Caco-2 (cell line): ENCODE measurements around the gene WDFY4. TPM values are rescaled to one million over a fixed set of nuclear protein-coding genes. Genes with fewer than 3 reads are reported as not detected.

Experiments
- BruUV-seq: library from RNA; stranded (reverse); fragments of 400-500 nt; replicated peaks from 2 replicates; lab custom pipeline; 2021; lab: Mats Ljungman, UMichigan
- CTCF ChIA-PET: fragments of 300-600 bp; sonication (Branson Sonifier 250); formaldehyde crosslinking; loops from one replicate; lab custom pipeline; 2022; ENCODE audit warnings: antibody characterized with exemption; lab: Charles Lee
- POLR2A ChIA-PET: fragments of 300-600 bp; sonication (Branson Sonifier 250); formaldehyde crosslinking; loops from one replicate; lab custom pipeline; 2022; ENCODE audit warnings: antibody characterized with exemption; lab: Charles Lee
- DNase-seq, 2 experiments: peaks; one replicate each; pipeline versions ENCODE4 v3.0.0 to v3.0.0-alpha.2; 2020 to 2022
- H3K27me3 ChIP-seq: replicated peaks from 2 replicates; pipeline ENCODE4 v1.6.0; 2011; ENCODE audit warnings: low read length; ENCODE audit not compliant: control insufficient read depth, insufficient read depth
- H3K36me3 ChIP-seq: 2 replicates; pipeline ENCODE4 v1.5.1; 2011; ENCODE audit warnings: low read length; ENCODE audit not compliant: control insufficient read depth, insufficient read depth
- H3K4me1 ChIP-seq: fragments of 250-450 bp; sonication (Bioruptor Pico); 2 replicates; pipeline ENCODE4 v1.5.1; 2020; ENCODE audit warnings: mild to moderate bottlenecking
- H3K4me3 ChIP-seq: 2 replicates; pipeline ENCODE4 v1.5.1; 2011; ENCODE audit warnings: low read depth, mild to moderate bottlenecking, control low read depth, low read length
- H3K9me3 ChIP-seq: fragments of 250-450 bp; sonication (Bioruptor Pico); 2 replicates; pipeline ENCODE4 v1.5.1; 2020; ENCODE audit warnings: mild to moderate bottlenecking, moderate library complexity
- H3K27ac Mint-ChIP-seq: one replicate; pipeline ENCODE4 v1.8.0; 2022; ENCODE audit warnings: mixed read lengths; ENCODE audit not compliant: unreplicated experiment
- H3K27me3 Mint-ChIP-seq: one replicate; pipeline ENCODE4 v1.8.0; 2022; ENCODE audit warnings: mixed read lengths; ENCODE audit not compliant: insufficient read depth, unreplicated experiment
- H3K36me3 Mint-ChIP-seq: one replicate; pipeline ENCODE4 v1.8.0; 2022; ENCODE audit warnings: mild to moderate bottlenecking, mixed read lengths; ENCODE audit not compliant: insufficient read depth, unreplicated experiment
- H3K4me1 Mint-ChIP-seq: one replicate; pipeline ENCODE4 v1.8.0; 2022; ENCODE audit warnings: low read depth, mixed read lengths; ENCODE audit not compliant: unreplicated experiment
- H3K4me3 Mint-ChIP-seq: one replicate; pipeline ENCODE4 v1.8.0; 2022; ENCODE audit warnings: mild to moderate bottlenecking, moderate library complexity, mixed read lengths; ENCODE audit not compliant: unreplicated experiment
- H3K9me3 Mint-ChIP-seq: one replicate; pipeline ENCODE4 v1.8.0; 2022; ENCODE audit warnings: mixed read lengths; ENCODE audit not compliant: unreplicated experiment
- CTCF ChIP-seq, 2 experiments: fragments of 200-600 bp in 1 of 2; IDR thresholded peaks; 1 replicate in 1 of 2; 2 replicates in 1 of 2; pipeline versions ENCODE4 v1.5.1 to v1.8.0; 2011 to 2022; ENCODE audit warnings: antibody characterized with exemption in 1 of 2, control low read depth in 1 of 2, inconsistent platforms in 1 of 2, low read depth in 1 of 2, low read length in 1 of 2, mild to moderate bottlenecking in 1 of 2, moderate library complexity in 1 of 2; ENCODE audit not compliant: insufficient read depth in 1 of 2, severe bottlenecking in 1 of 2, unreplicated experiment in 1 of 2
- intact Hi-C: fragments of 100-400 bp; cut with micrococcal nuclease; formaldehyde crosslinking; loops from one replicate; pipeline ENCODE4 v1.10.0; 2022; ENCODE audit not compliant: unreplicated experiment
- total RNA-seq: library from RNA; stranded (reverse); gene quantifications from 2 replicates; pipeline ENCODE4 v1.2.3, GENCODE V29; 2022

Gene WDFY4
- total RNA-seq, 1 experiment from 2014 or later = not detected

DNA sequence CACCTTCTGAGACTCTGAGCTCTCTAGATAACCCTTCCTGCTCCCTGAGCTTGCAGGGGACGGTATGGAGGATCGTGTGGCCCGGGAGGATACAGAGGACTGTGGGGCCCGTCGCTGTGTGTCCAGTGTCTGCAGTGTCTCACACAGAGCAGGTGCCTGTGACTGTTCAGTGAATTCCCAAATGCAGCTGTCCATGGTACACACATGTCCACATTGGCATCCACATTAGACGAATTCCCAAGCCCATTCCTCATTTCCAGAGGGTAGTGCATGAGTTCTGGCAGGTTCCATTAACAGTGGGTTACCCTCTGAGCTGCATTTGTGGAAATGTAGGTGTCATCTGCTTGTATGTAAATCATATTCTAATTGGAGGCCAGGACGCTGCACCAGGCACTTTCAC, 39.5 kb downstream of the WDFY4 start:
- Mint-ChIP-seq H3K27me3 (peaks cover 25% of the 10 kb centered on the region), H3K9me3 (no peaks in the 10 kb centered on the region), H3K36me3 (no peaks in the 10 kb centered on the region), H3K27ac (no peak overlapping the region), H3K4me3 (no peak overlapping the region), H3K4me1 (no peaks in the 10 kb centered on the region)
- no peak overlapping the region for H3K4me3 ChIP-seq
- no peak for TF ChIP-seq CTCF (IDR thresholded peaks at IDR 0.05; ENCODE audit: insufficient read depth in 1 of 2, low read depth in 1 of 2, low read length in 1 of 2, severe bottlenecking in 1 of 2, unreplicated experiment in 1 of 2)
- H3K36me3 ChIP-seq = no peaks in the 10 kb centered on the region
- intact Hi-C loops = no loop called here
- POLR2A ChIA-PET = no interaction called here
- peaks cover 9% of the 10 kb centered on the region; the same call in 1 of the 2 replicates for H3K4me1 ChIP-seq
- no peak for DNase-seq
- CTCF ChIA-PET = interaction anchor here (1.6 kb wide), 1 partner anchor 68 kb away, joined by 9 read pairs; no protein-coding TSS in a partner anchor
- no TSS peak for BruUV-seq
- peaks cover 2% of the 10 kb centered on the region; the same call in 1 of the 2 replicates for H3K27me3 ChIP-seq
- H3K9me3 ChIP-seq = no peaks in the 10 kb centered on the region

DNA sequence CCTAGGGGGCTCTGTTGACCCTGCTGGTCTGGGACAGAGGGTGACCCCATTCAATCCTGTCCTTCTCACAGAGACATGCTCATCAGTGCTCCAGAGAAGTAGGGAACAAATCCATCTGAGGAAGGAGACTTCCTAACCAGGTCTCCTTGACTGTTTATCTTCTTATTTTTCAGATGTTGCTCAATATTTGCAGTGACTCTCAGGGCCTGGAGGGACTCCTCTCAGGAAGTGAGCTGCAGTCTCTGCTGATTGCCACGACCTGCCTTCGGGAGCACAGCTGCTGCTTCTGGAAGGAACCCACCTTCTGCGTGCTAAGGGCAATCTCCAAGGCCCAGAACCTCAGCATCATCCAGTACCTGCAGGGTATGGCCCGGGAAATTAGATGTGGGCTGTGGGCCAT, 41.0 kb downstream of the WDFY4 start:
- Mint-ChIP-seq H3K27me3 (peaks cover 25% of the 10 kb centered on the region), H3K4me3 (no peak overlapping the region), H3K36me3 (no peaks in the 10 kb centered on the region), H3K27ac (no peak overlapping the region), H3K4me1 (no peaks in the 10 kb centered on the region), H3K9me3 (no peaks in the 10 kb centered on the region)
- TF ChIP-seq CTCF (IDR thresholded peaks at IDR 0.05; ENCODE audit: insufficient read depth in 1 of 2, low read depth in 1 of 2, low read length in 1 of 2, severe bottlenecking in 1 of 2, unreplicated experiment in 1 of 2) = no peak
- CTCF ChIA-PET = no interaction called here
- no peak for DNase-seq
- no peak overlapping the region for H3K4me3 ChIP-seq
- no TSS peak for BruUV-seq
- intact Hi-C loops = no loop called here
- no peaks in the 10 kb centered on the region for H3K9me3 ChIP-seq
- POLR2A ChIA-PET = no interaction called here
- H3K4me1 ChIP-seq = peaks cover 4% of the 10 kb centered on the region; the same call in 1 of the 2 replicates
- H3K27me3 ChIP-seq = peaks cover 4% of the 10 kb centered on the region; the same call in 1 of the 2 replicates
- H3K36me3 ChIP-seq = no peaks in the 10 kb centered on the region

DNA sequence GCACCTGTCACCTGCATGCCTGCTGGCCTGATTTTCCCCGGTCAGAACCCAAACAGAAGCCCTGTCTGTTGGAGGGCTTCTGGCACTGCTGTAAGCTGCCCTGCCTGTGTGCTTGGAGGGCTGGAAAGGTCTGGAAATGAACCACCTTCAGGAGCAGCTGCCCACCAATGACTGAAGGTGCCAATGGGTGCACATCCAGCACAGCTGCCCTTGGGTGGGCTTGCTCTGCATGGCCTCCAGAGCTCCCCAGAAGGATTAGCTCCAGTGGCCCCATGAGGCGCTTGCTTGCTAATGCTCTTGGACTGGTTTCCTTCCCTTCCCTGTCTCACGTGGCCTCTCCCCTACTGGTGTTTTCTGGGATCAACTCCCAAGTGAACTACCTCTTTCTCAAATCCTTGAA, 43.2 kb downstream of the WDFY4 start:
- H3K4me1 ChIP-seq = no peaks in the 10 kb centered on the region
- intact Hi-C loops = no loop called here
- Mint-ChIP-seq H3K27ac (no peak overlapping the region), H3K9me3 (no peaks in the 10 kb centered on the region), H3K4me1 (no peaks in the 10 kb centered on the region), H3K4me3 (no peak overlapping the region), H3K36me3 (no peaks in the 10 kb centered on the region), H3K27me3 (peaks cover 28% of the 10 kb centered on the region)
- peaks cover 4% of the 10 kb centered on the region; the same call in 1 of the 2 replicates for H3K27me3 ChIP-seq
- H3K9me3 ChIP-seq = no peaks in the 10 kb centered on the region
- BruUV-seq = no TSS peak
- TF ChIP-seq CTCF (IDR thresholded peaks at IDR 0.05; ENCODE audit: insufficient read depth in 1 of 2, low read depth in 1 of 2, low read length in 1 of 2, severe bottlenecking in 1 of 2, unreplicated experiment in 1 of 2) = no peak
- H3K4me3 ChIP-seq = no peak overlapping the region
- no peaks in the 10 kb centered on the region for H3K36me3 ChIP-seq
- POLR2A ChIA-PET = no interaction called here
- CTCF ChIA-PET = no interaction called here
- DNase-seq = no peak
